ENCODE measurements around the gene ZNF124.

Gene ZNF124

GRCh38 chr1:247111259-247111699 is 60.5 kb downstream of the ZNF124 start:
- Histone ChIP-seq H3K36me3 (ENCODE audit: control insufficient read depth, insufficient read depth, low read length) (no peaks in the 10 kb centered on the region), H3K4me1 (ENCODE audit: control insufficient read depth, insufficient read depth, low read length) (peaks cover 2% of the 10 kb centered on the region), H3K4me3 (ENCODE audit: low read depth, low read length) (peak overlapping the region; percentile 73), H3K9ac (ENCODE audit: low read depth, low read length) (no peak overlapping the region), H3K9me3 (ENCODE audit: control insufficient read depth, insufficient read depth, low read length) (no peaks in the 10 kb centered on the region), H3K27me3 (ENCODE audit: control insufficient read depth, insufficient read depth, low read length) (peaks cover 23% of the 10 kb centered on the region)

DNA sequence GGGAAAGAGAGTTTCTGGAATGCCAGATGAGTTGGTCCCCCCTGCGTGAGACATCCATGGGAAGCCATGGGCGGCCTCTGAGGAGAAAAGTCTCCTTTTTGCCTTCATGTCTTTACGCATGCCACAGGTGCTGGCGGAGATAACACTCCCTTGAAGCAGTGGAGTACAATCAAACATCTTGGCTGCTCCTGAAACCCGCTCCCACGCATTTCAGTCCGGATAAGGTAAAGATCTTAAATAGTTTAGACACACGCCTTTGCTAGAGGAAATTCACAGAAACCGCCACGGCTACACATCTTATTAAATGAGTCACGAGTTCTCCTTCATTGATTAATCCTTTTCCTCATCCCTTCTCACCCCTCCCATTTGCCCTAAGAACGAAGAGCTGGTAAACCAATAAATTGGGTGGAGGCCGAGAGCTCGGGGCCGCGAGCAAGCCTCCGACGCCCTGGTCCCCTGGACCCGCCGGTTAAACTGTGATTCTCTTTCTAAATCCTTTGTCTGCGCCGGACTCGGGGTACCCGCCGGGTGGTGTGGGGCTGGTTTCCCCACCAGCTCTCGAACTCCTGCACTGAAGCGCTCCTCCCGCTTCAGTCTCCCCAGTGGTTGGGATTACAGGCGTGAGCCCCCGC is 61.1 kb downstream of the ZNF124 start:
- H3K36me3 ChIP-seq (ENCODE audit: control insufficient read depth, insufficient read depth, low read length), result no peaks in the 10 kb centered on the region
- peaks cover 7% of the 10 kb centered on the region for H3K4me1 ChIP-seq (ENCODE audit: control insufficient read depth, insufficient read depth, low read length)
- peak overlapping the region; percentile 73 for H3K4me3 ChIP-seq (ENCODE audit: low read depth, low read length)
- H3K9me3 ChIP-seq (ENCODE audit: control insufficient read depth, insufficient read depth, low read length), result no peaks in the 10 kb centered on the region
- H3K9ac ChIP-seq (ENCODE audit: low read depth, low read length), result no peak overlapping the region
- H3K27me3 ChIP-seq (ENCODE audit: control insufficient read depth, insufficient read depth, low read length), result peaks cover 23% of the 10 kb centered on the region

DNA sequence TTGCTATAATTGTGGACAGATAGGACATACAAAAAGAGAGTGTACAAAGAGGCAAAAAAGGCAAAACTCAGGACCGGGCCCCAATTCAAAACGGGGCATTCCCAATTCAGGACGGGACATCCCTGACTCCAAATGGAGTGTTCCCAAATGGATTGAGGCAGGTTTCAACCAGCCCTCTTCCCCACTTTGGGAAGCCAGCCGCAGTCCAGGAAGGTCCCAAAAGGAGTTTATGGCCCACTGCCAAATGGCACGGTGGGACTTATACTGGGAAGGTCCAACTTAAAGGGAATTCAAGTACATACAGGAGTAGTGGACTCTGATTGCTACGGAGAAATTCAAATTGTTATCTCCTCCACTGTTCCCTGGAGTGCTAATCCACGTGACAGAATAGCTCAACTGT is 64.1 kb downstream of the ZNF124 start:
- peaks cover 14% of the 10 kb centered on the region for H3K4me1 ChIP-seq (ENCODE audit: control insufficient read depth, insufficient read depth, low read length)
- no peaks in the 10 kb centered on the region for H3K9me3 ChIP-seq (ENCODE audit: control insufficient read depth, insufficient read depth, low read length)
- no peaks in the 10 kb centered on the region for H3K36me3 ChIP-seq (ENCODE audit: control insufficient read depth, insufficient read depth, low read length)
- H3K4me3 ChIP-seq (ENCODE audit: low read depth, low read length), result no peak overlapping the region
- no peak overlapping the region for H3K9ac ChIP-seq (ENCODE audit: low read depth, low read length)
- peaks cover 19% of the 10 kb centered on the region for H3K27me3 ChIP-seq (ENCODE audit: control insufficient read depth, insufficient read depth, low read length)

DNA sequence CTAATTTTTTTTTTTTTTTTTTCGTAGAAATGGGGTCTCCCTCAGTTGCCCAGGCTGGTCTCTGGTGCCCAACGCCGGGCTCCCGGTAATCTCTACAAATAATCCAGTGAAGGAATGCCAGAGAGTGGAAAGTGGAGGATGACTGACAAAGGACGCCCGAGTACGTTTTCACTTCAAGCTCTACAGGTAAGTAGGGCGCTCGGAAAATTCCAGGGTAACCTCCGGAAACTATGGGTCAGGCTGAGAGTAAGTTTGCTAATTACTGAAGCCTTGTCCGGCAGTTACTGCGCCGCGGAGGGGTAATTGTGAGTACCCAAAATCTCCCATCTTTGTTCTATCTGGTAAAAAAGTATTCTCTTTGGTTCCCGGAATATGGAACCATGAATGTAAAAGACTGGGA is 65.9 kb downstream of the ZNF124 start:
- Histone ChIP-seq H3K4me1 (ENCODE audit: control insufficient read depth, insufficient read depth, low read length) (peaks cover 12% of the 10 kb centered on the region), H3K4me3 (ENCODE audit: low read depth, low read length) (no peak overlapping the region), H3K9ac (ENCODE audit: low read depth, low read length) (no peak overlapping the region), H3K9me3 (ENCODE audit: control insufficient read depth, insufficient read depth, low read length) (no peaks in the 10 kb centered on the region), H3K27me3 (ENCODE audit: control insufficient read depth, insufficient read depth, low read length) (peaks cover 12% of the 10 kb centered on the region), H3K36me3 (ENCODE audit: control insufficient read depth, insufficient read depth, low read length) (peaks cover 1% of the 10 kb centered on the region)
